Sigmoid colon (tissue), 4 donors: ENCODE results near the gene GSX2.

Source experiments
- EP300 ChIP-seq, 4 donors: sonication (generic); formaldehyde crosslinking; IDR thresholded peaks; one replicate each; pipeline ENCODE4 v1.6.1; 2017; ENCODE audit warnings: antibody characterized with exemption in 4 of 4
- POLR2A ChIP-seq, 2 donors: fragments of 450-650 bp; IDR thresholded peaks; one replicate each; pipeline ENCODE4 v1.6.1; 2016; ENCODE audit warnings: antibody characterized with exemption in 2 of 2, mild to moderate bottlenecking in 2 of 2, moderate library complexity in 2 of 2
- POLR2AphosphoS5 ChIP-seq, 4 donors: sonication (generic); formaldehyde crosslinking; IDR thresholded peaks; one replicate each; pipeline ENCODE4 v1.6.1; 2017; ENCODE audit warnings: antibody characterized with exemption in 4 of 4
- TF ChIP-seq, protein P1 (sequence below), 4 experiments: fragments of 450-650 bp in 3 of 4; fragments of 200-600 bp in 1 of 4; IDR thresholded peaks; one replicate each; pipeline ENCODE4 v1.5.1; 2016 to 2019; ENCODE audit warnings: antibody characterized with exemption in 4 of 4, mild to moderate bottlenecking in 3 of 4, moderate library complexity in 2 of 4

DNA sequence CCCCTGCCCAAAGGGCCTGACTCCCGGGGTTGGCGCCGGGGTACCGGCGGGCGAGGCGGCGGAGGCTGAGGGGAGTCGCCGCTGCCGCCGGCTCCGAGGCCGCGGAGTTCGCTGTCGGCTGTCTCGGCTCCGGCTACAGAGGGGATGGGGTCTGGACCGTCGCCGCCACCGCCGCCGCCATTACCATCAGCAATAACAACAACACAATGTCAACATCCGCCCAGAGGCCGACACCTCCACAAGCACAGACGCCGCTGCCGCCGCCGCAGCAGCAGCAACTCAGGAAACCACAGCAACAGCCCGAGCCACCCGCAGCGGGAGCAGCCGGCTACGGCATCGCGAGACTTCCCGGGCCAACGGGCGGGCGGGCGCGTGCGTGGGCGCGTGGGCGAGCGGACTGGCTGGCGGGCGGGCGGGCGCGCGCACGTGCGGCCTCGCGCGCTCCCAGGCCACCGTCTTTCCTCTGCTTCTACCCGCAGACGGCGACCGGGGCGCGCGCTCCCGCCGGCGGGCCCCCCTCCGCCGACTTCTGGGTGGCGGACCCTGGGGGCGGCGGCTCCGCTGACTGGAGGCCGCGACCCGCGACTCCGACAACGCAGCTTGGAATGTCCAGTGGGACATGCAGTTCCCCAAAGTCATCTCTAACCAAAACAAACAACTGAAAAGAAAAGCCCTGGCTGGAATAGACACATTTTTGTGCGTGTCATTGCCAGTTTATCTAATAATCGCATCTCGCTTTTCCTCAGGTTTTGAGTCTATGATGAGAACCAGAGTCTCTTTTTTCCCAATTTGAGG is 35.4 kb upstream of the GSX2 start, which contains the start of gene CHIC2:
- TF ChIP-seq, protein P1, sequence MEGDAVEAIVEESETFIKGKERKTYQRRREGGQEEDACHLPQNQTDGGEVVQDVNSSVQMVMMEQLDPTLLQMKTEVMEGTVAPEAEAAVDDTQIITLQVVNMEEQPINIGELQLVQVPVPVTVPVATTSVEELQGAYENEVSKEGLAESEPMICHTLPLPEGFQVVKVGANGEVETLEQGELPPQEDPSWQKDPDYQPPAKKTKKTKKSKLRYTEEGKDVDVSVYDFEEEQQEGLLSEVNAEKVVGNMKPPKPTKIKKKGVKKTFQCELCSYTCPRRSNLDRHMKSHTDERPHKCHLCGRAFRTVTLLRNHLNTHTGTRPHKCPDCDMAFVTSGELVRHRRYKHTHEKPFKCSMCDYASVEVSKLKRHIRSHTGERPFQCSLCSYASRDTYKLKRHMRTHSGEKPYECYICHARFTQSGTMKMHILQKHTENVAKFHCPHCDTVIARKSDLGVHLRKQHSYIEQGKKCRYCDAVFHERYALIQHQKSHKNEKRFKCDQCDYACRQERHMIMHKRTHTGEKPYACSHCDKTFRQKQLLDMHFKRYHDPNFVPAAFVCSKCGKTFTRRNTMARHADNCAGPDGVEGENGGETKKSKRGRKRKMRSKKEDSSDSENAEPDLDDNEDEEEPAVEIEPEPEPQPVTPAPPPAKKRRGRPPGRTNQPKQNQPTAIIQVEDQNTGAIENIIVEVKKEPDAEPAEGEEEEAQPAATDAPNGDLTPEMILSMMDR (IDR thresholded peaks at IDR 0.05), result no peak
- TF ChIP-seq EP300 (IDR thresholded peaks at IDR 0.05), result peak in 2 of 4 donors; percentile 66 to 79
- TF ChIP-seq POLR2A (IDR thresholded peaks at IDR 0.05), result peak; percentile 93 to 94
- TF ChIP-seq POLR2AphosphoS5 (IDR thresholded peaks at IDR 0.05), result peak; percentile 96 to 100 (median 98)
